GM20000 (cell line): Measurements from ENCODE around the gene CYP27C1.
"Not testable (repeated sequence)": the region's sequence is repeated elsewhere in the genome, so short reads cannot be mapped to it uniquely, and the experiment has no call there.

Experiments used
- DNase-seq: peaks from one replicate; pipeline ENCODE4 v3.0.0; 2012; ENCODE audit warnings: low spot score
- CTCF ChIP-seq: IDR thresholded peaks from 2 replicates; pipeline ENCODE4 v1.5.1; 2012; ENCODE audit warnings: mild to moderate bottlenecking, control low read depth; ENCODE audit errors: extremely low read depth, missing control alignments

Gene CYP27C1

GRCh38 chr2:127254386-127254981, 34.4 kb upstream of the CYP27C1 start:
- no peak for DNase-seq
- TF ChIP-seq CTCF, result no peak

GRCh38 chr2:127241184-127241583, 21.1 kb upstream of the CYP27C1 start:
- not testable (repeated sequence) for DNase-seq

- DNase-seq, result no peak
- TF ChIP-seq CTCF, result no peak
Measured at GRCh38 chr2:127239395-127239794, 19.3 kb upstream of the CYP27C1 start.

- not testable (repeated sequence) for DNase-seq
Measured at GRCh38 chr2:127237768-127238167, 17.7 kb upstream of the CYP27C1 start.

- no peak for DNase-seq
- TF ChIP-seq CTCF, result no peak
Measured at GRCh38 chr2:127235082-127235702, 15.1 kb upstream of the CYP27C1 start.

GRCh38 chr2:127233710-127234109, 13.6 kb upstream of the CYP27C1 start:
- no peak for TF ChIP-seq CTCF
- DNase-seq, result no peak

GRCh38 chr2:127231130-127231865, 11.2 kb upstream of the CYP27C1 start:
- no peak for TF ChIP-seq CTCF
- no peak for DNase-seq

GRCh38 chr2:127229555-127229954, 9.5 kb upstream of the CYP27C1 start:
- no peak for DNase-seq
- TF ChIP-seq CTCF, result no peak
